Measurements from ENCODE around the gene SH3PXD2A.

Gene SH3PXD2A

DNA sequence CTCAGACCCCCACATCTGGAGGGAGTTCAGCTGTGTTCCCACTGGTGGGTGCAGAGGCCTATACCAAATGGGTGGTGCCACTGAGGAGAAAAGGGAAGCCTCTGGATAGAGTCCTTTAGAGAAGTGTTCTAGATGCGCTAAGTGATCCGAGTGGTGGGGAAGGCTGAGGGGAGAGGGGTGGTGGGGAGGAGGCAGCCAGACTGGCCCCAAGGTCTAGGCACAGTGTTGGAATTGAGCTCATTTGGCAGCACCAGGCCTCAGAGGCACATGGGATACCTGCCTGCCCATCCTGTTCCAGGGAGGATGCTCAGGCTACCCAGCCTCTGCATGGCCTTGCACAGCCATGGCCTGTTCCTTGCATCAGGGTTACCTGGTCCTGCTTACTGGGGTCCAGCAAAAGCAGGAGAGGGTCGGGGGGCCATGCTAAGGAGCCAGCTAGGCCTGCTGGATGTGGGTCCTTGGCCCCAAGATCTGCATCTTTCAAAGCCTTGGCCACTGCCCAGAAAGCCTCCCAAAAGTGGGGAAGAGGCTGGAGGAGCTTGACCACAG lies 262.3 kb downstream of the SH3PXD2A start:
- no peak for DNase-seq

GRCh38 chr10:103592186-103593021 lies 263.0 kb downstream of the SH3PXD2A start:
- DNase-seq: peak; percentile 28

- DNase-seq: no peak
Measured at GRCh38 chr10:103590744-103591291, 264.6 kb downstream of the SH3PXD2A start.

- DNase-seq: no peak
Measured at GRCh38 chr10:103590060-103590459, 265.3 kb downstream of the SH3PXD2A start.

DNA sequence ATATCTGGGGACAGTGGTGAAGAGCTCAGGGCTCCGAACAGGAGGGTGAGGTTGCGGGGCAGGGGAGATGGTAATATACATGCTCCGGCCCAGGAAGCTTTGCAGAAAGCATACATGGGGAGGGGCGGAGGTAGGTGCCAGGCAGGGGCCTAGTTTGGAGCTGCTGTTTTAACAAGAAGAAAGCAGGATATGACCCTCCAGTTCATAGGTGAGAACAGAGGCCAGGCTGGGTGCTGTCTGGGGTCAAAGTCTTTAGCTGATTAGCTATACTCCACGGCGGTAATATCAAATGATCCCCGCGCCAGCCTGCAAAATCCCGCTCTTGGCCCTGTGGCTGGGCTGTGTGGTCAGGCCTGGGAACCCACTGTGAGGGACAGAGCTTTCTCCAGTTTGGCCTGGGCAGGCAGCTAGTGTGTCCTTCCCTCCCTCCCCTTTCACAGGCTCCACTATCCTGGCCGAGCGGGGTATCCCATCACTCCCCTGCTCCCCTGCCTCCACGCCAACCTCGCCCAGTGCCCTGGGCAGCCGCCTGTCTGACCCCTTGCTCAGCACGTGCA lies 266.2 kb downstream of the SH3PXD2A start:
- DNase-seq: no peak

GRCh38 chr10:103587073-103587472 lies 268.3 kb downstream of the SH3PXD2A start:
- DNase-seq: no peak

DNA sequence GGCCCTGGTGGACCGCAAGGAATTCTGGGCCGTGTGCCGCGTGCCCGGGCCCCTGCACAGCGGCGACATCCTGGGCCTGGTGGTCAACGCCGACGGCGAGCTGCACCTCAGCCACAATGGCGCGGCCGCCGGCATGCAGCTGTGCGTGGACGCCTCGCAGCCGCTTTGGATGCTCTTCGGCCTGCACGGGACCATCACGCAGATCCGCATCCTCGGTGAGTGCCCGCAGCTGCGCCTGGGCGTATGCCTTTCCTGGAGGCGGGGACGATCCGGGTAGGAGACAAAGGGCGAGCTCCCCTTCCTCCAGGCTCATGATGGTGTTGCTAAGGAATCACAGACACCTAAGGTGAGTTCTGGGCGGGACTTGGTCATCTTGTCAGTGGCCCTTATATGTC lies 270.4 kb downstream of the SH3PXD2A start:
- DNase-seq: no peak

DNA sequence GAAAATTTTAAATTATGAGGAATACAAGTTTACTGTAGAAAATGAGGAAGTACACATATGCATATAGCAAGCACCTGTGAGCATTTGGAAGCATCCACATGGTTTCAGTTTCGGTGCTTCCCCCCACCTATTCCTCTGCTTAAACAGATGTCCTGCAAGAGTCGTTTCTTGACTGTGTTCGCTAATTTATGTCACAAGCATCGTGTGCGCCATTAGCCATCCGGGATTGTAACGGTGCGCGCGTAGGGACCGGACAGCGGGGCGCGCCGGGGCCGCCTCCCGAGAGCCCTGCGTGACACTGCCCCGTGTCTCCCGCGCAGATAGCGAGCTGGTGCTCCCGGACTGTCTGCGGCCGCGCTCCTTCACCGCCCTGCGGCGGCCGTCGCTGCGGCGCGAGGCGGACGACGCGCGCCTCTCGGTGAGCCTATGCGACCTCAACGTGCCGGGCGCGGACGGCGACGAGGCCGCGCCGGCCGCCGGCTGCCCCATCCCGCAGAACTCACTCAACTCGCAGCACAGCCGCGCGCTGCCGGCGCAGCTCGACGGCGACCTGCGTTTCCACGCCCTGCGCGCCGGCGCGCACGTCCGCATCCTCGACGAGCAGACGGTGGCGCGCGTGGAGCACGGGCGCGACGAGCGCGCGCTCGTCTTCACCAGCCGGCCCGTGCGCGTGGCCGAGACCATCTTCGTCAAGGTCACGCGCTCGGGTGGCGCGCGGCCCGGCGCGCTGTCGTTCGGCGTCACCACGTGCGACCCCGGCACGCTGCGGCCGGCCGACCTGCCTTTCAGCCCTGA lies 271.0 kb downstream of the SH3PXD2A start:
- no peak for DNase-seq

GRCh38 chr10:103583871-103584215 lies 271.5 kb downstream of the SH3PXD2A start:
- DNase-seq: no peak

DNA sequence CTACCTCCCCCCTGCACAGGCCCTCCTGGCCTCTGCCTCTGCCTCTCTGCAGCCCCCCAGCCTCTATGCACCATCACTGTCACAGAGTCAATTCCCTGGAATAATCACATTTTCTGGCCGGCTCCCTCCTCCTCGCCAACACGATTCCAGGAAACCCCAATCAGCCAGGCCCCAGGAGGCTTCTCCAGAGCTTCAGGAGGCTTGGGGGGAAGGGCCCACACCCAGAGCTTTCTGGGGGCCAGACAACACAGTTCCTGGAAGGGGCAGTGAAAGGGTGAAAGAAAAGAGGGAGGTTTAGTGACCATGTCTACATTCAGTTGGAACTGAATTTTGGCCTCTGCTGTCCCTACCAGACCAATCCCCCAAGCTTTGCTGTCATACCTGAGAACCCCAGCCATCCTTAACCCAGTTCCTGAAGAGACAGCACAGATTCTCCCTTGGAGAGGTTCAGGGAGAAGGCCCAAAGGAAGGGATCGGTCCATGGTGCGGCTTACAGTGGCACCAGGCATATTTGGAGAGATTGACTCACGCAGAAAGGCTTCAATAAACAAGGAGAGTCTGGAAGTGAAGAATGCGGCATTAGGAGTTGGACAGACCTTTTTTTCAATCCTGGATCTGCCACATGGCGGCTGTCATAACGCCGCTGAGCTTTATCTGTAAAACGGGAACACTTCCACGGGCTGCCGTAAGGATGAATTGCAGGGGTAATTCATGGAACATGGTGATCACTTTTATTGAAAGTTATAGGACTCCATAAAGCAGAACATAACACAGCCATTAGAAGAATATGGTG lies 272.8 kb downstream of the SH3PXD2A start:
- DNase-seq: no peak

DNA sequence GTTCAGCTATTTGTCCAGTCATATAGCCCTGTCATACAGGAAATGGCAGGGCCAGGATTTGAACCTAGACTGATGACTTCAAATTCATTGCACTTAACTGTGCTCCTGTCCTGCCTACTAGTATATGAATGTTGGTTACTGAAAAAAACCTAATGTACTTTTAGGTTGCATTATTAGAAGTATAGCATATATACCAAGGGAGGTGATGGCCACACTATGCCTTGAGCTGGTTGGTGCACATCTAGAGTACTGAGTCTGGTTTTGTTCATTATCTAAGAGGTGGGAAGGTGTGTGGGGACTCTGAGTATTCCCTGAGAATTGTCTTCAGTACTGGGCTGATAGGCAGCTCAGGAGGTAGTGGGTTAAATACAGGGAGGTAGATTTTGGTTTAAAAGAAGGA lies 273.9 kb downstream of the SH3PXD2A start:
- no peak for DNase-seq

GRCh38 chr10:103580430-103580829 lies 274.9 kb downstream of the SH3PXD2A start:
- DNase-seq: peak; percentile 59

- peak; percentile 53 for DNase-seq
Measured at GRCh38 chr10:103580011-103580410, 275.4 kb downstream of the SH3PXD2A start.

GRCh38 chr10:103578782-103579382 lies 276.5 kb downstream of the SH3PXD2A start:
- no peak for DNase-seq

DNA sequence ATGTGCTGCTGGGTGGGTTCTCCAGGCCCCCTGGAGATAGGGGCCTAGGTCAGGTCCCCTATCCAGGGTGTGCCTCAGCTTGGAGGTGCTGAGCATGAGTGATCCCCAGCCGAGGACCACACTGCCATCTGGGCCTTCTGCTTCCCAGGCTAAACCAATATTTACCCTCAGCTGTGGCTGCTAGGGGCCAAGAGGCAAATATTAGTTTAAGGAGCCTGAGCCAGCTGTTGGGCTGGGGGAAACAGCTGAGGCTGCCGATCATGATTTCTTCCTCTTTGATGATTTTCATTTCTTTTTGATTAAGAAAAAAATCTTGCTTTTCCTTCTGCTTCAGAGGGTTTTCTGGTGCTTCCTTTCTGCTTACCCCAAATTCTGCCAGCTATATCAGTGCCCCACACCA lies 278.5 kb downstream of the SH3PXD2A start:
- peak; percentile 53 for DNase-seq

- DNase-seq: no peak
Measured at GRCh38 chr10:103576076-103576471, 279.3 kb downstream of the SH3PXD2A start.

DNA sequence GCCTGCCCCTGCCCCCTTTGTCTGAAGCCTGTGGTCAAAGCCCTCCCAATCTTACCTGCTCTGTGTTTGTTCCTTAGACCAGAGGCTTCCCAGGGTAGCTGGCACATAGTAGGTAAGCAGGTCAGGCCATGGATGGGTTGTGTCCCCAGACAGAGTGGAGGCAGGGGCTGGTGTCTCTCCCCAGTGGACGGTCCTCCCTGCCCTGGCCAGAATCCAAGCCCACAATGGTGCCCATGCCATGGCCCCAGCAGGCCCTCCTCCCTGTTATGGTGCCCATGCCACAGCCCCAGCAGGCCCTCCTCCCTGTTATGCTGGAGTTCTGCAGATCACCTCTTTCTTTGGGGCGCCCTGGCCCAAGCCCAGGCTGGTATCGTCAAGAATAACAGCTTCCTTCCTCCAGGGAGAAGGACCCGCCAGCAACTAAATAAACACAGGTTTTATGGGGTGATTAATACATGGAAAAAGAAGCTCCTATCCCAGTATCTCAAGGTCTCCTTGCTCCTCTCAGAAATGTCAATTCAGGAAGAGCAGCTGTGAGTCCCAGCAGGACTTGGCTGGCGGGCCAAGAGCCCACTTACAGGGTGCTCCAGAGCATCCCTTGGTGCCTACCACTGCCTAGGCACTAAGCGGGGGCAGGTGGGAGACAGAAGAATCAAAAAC lies 279.8 kb downstream of the SH3PXD2A start:
- DNase-seq: peak; percentile 22

- no peak for DNase-seq
Measured at GRCh38 chr10:103574097-103575061, 281.0 kb downstream of the SH3PXD2A start.

DNA sequence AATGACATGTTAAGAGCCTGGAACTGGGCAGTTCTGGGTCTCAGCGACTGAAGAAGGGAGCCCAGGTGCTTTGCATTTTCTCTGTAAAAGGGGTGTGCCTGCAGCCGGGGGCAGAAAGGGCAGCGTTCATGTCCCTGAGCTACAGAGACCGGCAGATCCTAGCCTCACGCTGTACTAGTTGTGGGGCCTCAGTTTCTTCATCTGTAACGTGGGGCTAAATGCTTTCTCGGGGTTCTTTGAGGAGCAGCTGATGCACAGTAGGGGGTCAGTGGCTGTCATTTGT lies 282.2 kb downstream of the SH3PXD2A start:
- DNase-seq: no peak

Measured in NCI-H2171 treated with DMSO at 0.1 percent for 48 hours (cell line).